MCF 10A (cell line): ENCODE data around the gene CACNA2D1. TPM values are rescaled to one million over a fixed set of nuclear protein-coding genes. Genes with fewer than 3 reads are reported as not detected.

Source experiments
- BruUV-seq: library from RNA; stranded (reverse); fragments of 400-500 nt; replicated peaks from 2 replicates; lab custom pipeline; 2021; lab: Mats Ljungman, UMichigan
- CTCF ChIA-PET: fragments of 300-600 bp; sonication (Branson Sonifier 250); formaldehyde crosslinking; extraction: SDS; loops from one replicate; lab custom pipeline; 2021; ENCODE audit warnings: antibody characterized with exemption, inconsistent platforms; lab: Yijun Ruan, JAX
- POLR2A ChIA-PET: fragments of 300-600, 350-650 bp; sonication (Branson Sonifier 250); formaldehyde crosslinking; extraction: SDS; loops from one replicate; lab custom pipeline; 2020; ENCODE audit warnings: antibody characterized with exemption, inconsistent platforms; lab: Yijun Ruan, JAX
- DNase-seq: peaks from one replicate; pipeline ENCODE4 v3.0.0-alpha.2; 2018; ENCODE audit not compliant: unreplicated experiment
- H3K27ac Mint-ChIP-seq: one replicate; pipeline ENCODE4 v1.8.0; 2022; ENCODE audit warnings: mild to moderate bottlenecking, low read depth, mixed read lengths; ENCODE audit not compliant: unreplicated experiment
- H3K27me3 Mint-ChIP-seq: one replicate; pipeline ENCODE4 v1.8.0; 2022; ENCODE audit warnings: mixed read lengths; ENCODE audit not compliant: insufficient read depth, unreplicated experiment
- H3K36me3 Mint-ChIP-seq: one replicate; pipeline ENCODE4 v1.8.0; 2022; ENCODE audit warnings: mild to moderate bottlenecking, moderate library complexity, mixed read lengths; ENCODE audit not compliant: insufficient read depth, unreplicated experiment
- H3K4me1 Mint-ChIP-seq: one replicate; pipeline ENCODE4 v1.8.0; 2022; ENCODE audit warnings: mixed read lengths; ENCODE audit not compliant: insufficient read depth, unreplicated experiment
- H3K4me3 Mint-ChIP-seq: one replicate; pipeline ENCODE4 v1.8.0; 2022; ENCODE audit warnings: mild to moderate bottlenecking, moderate library complexity, mixed read lengths; ENCODE audit not compliant: unreplicated experiment
- H3K9me3 Mint-ChIP-seq: one replicate; pipeline ENCODE4 v1.8.0; 2022; ENCODE audit warnings: mixed read lengths; ENCODE audit not compliant: unreplicated experiment
- CTCF ChIP-seq: fragments of 200-600 bp; IDR thresholded peaks from one replicate; pipeline ENCODE4 v1.8.0; 2022; ENCODE audit warnings: antibody characterized with exemption, mild to moderate bottlenecking; ENCODE audit not compliant: unreplicated experiment
- intact Hi-C: fragments of 100-400 bp; cut with micrococcal nuclease; formaldehyde crosslinking; loops from 2 replicates; pipeline ENCODE4 v1.14.1; 2022
- total RNA-seq: library from RNA; stranded (reverse); gene quantifications from 2 replicates; pipeline ENCODE4 v1.2.3, GENCODE V29; 2022

CACNA2D1 gene
- total RNA-seq, 1 experiment from 2014 or later, result not detected

GRCh38 chr7:82417898-82418297 is 25.7 kb downstream of the CACNA2D1 start:
- TF ChIP-seq CTCF, result no peak
- peaks cover 45% of the 10 kb centered on the region for H3K27me3 Mint-ChIP-seq
- CTCF ChIA-PET, result no interaction called here
- H3K36me3 Mint-ChIP-seq, result no peaks in the 10 kb centered on the region
- POLR2A ChIA-PET, result interaction anchor here (0.6 kb wide), 1 partner anchor 695 kb away, joined by 3 read pairs; no protein-coding TSS in a partner anchor
- no peak overlapping the region for H3K4me3 Mint-ChIP-seq
- no peak for DNase-seq
- H3K9me3 Mint-ChIP-seq, result no peaks in the 10 kb centered on the region
- intact Hi-C loops, result no loop called here
- BruUV-seq, result no TSS peak
- H3K27ac Mint-ChIP-seq, result no peak overlapping the region
- no peaks in the 10 kb centered on the region for H3K4me1 Mint-ChIP-seq

- H3K4me3 Mint-ChIP-seq, result no peak overlapping the region
- BruUV-seq, result no TSS peak
- H3K27me3 Mint-ChIP-seq, result peaks cover 30% of the 10 kb centered on the region
- DNase-seq, result no peak
- ChIA-PET CTCF (no interaction called here), POLR2A (no interaction called here)
- intact Hi-C loops, result no loop called here
- no peaks in the 10 kb centered on the region for H3K36me3 Mint-ChIP-seq
- no peaks in the 10 kb centered on the region for H3K9me3 Mint-ChIP-seq
- no peak for TF ChIP-seq CTCF
- no peak overlapping the region for H3K27ac Mint-ChIP-seq
- H3K4me1 Mint-ChIP-seq, result no peaks in the 10 kb centered on the region
These were observed 27.2 kb downstream of the CACNA2D1 start for GRCh38 chr7:82416402-82416801.

GRCh38 chr7:82414389-82414788 is 29.2 kb downstream of the CACNA2D1 start:
- H3K4me1 Mint-ChIP-seq, result no peaks in the 10 kb centered on the region
- DNase-seq, result no peak
- H3K27me3 Mint-ChIP-seq, result peaks cover 13% of the 10 kb centered on the region
- no peak for TF ChIP-seq CTCF
- no peak overlapping the region for H3K27ac Mint-ChIP-seq
- no peaks in the 10 kb centered on the region for H3K36me3 Mint-ChIP-seq
- no peaks in the 10 kb centered on the region for H3K9me3 Mint-ChIP-seq
- BruUV-seq, result no TSS peak
- CTCF ChIA-PET, result no interaction called here
- POLR2A ChIA-PET, result no interaction called here
- H3K4me3 Mint-ChIP-seq, result no peak overlapping the region
- intact Hi-C loops, result no loop called here

- intact Hi-C loops, result no loop called here
- Mint-ChIP-seq H3K4me3 (no peak overlapping the region), H3K36me3 (no peaks in the 10 kb centered on the region), H3K27ac (no peak overlapping the region), H3K4me1 (no peaks in the 10 kb centered on the region), H3K27me3 (peaks cover 5% of the 10 kb centered on the region), H3K9me3 (no peaks in the 10 kb centered on the region)
- ChIA-PET CTCF (interaction anchor here (1.0 kb wide), 1 partner anchor 26 kb away, joined by 3 read pairs; no protein-coding TSS in a partner anchor), POLR2A (interaction anchor here (1.1 kb wide), 1 partner anchor 21 kb away, joined by 3 read pairs; no protein-coding TSS in a partner anchor)
- no peak for DNase-seq
- TF ChIP-seq CTCF, result no peak
- BruUV-seq, result no TSS peak
These were observed 30.3 kb downstream of the CACNA2D1 start for GRCh38 chr7:82413237-82413636.
